Epithelial cell of proximal tubule (primary cell): ENCODE data around the gene LARP1. TPM values are rescaled to one million over a fixed set of nuclear protein-coding genes. Genes with fewer than 3 reads are reported as not detected.
"Not testable (repeated sequence)": the region's sequence is repeated elsewhere in the genome, so short reads cannot be mapped to it uniquely, and the experiment has no call there.

ENCODE experiments used
- DNase-seq: peaks from one replicate; pipeline ENCODE4 v3.0.0-alpha.2; 2011; ENCODE audit warnings: low read depth
- H3K4me3 ChIP-seq: 2 replicates; pipeline ENCODE4 v1.5.1; 2011; ENCODE audit warnings: low read depth, mild to moderate bottlenecking, low read length
- total RNA-seq: library from RNA; depleted of rRNA; stranded (reverse); fragments of >200 nt; gene quantifications from 2 replicates; pipeline ENCODE4 v1.2.3, GENCODE V29; 2015
- TF ChIP-seq, protein P1 (sequence below): conservative IDR thresholded peaks from 2 replicates; pipeline ENCODE4 v1.5.1; 2012; ENCODE audit warnings: low read depth, mild to moderate bottlenecking, low read length

The LARP1 gene
- total RNA-seq, 1 donor from 2014 or later, result 111 TPM

DNA sequence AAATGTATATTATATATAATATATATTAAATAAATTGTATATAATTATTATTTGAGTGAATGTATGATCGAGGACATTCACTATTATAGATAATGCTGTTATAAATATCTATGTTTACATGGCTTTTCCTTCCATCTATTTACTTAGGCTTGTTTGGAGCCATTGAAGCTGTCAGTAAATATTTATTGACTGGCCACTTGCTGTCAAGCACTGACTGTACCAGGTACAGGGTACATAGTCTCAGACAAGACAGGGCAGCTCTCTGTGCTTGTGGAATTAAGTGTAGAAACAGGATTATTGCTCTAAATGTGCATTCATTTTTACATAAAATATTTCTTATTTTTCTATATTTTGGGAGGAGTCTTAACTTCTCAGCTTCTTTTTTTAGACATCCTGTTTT is 78.9 kb downstream of the LARP1 start:
- no peak for DNase-seq
- TF ChIP-seq, protein P1, sequence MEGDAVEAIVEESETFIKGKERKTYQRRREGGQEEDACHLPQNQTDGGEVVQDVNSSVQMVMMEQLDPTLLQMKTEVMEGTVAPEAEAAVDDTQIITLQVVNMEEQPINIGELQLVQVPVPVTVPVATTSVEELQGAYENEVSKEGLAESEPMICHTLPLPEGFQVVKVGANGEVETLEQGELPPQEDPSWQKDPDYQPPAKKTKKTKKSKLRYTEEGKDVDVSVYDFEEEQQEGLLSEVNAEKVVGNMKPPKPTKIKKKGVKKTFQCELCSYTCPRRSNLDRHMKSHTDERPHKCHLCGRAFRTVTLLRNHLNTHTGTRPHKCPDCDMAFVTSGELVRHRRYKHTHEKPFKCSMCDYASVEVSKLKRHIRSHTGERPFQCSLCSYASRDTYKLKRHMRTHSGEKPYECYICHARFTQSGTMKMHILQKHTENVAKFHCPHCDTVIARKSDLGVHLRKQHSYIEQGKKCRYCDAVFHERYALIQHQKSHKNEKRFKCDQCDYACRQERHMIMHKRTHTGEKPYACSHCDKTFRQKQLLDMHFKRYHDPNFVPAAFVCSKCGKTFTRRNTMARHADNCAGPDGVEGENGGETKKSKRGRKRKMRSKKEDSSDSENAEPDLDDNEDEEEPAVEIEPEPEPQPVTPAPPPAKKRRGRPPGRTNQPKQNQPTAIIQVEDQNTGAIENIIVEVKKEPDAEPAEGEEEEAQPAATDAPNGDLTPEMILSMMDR, result no peak
- no peak overlapping the region for H3K4me3 ChIP-seq

DNA sequence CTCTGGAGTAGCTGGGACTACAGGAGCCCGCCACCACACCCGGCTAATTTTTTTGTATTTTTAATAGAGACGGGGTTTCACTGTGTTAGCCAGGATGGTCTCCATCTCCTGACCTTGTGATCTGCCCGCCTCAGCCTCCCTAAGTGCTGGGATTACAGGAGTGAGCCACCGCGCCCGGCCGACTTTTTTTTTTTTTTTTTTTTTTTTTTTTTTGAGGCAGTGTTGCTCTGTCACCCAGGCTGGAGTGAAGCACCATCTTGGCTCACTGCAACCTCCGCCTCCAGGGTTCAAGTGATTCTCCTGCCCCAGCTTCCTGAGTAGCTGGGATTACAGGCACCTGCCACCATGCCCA is 80.5 kb downstream of the LARP1 start:
- not testable (repeated sequence) for DNase-seq, H3K4me3 ChIP-seq

DNA sequence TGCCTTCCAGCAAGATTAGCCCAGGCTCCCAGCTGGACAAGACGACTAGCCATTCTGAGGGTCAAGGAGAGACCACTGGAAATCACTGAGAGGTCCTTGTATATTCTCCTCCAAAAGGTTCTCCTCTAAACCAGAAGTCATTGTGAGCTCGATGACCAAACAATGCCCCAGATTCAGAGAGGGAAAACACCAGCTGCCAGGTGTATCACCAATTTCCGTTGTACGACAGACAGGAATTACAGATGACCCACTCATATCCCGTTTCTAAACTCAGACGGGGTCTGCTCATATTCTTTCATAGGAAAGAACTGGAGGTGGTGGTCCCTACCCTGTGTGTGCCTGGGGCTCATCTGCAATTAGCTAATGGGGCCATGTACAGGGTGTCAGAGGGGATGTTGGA is 81.0 kb downstream of the LARP1 start:
- no peak overlapping the region for H3K4me3 ChIP-seq
- no peak for DNase-seq
- TF ChIP-seq, protein P1, result no peak

DNA sequence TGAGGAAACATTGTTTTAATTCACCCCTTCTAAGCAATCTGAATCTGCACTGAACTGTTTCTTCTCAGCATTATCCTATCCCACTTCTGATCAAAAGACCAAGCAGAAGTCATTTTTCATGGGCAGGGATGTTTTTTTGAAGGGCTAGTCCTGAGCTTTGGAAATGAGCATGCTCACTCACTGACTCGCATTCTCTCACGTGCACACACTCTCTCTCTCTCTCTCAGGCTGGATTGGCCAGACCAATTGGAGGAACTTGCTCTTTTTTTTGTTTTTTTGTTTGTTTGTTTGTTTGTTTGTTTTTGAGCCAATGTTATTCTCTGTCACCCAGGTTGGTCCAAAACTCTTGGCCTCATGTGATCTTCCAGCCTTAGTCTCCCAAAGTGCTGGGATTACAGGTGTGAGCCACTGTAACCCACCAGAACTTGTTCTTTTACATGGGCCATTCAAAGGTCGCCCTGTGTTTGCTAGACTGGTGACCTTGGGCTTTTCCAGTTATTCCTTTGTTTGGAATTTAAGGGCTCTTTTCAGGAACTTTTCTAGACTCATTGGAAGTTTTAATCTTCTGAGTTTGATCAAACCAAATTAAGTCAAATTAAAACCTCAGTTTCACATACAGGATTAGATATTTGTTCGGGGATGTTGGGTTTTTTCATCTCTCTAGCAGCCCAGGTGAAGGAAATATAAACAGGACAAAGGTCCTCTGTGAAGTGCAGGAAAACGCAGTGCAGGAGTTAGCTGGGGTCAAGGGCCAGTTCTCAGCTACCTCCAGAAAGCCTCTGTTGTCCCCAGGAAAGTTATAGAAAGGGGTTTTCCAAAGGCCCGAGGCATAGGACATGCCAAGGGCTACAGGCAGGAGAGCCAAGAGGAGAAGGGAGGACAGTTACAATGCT is 82.1 kb downstream of the LARP1 start:
- TF ChIP-seq, protein P1, result no peak

DNA sequence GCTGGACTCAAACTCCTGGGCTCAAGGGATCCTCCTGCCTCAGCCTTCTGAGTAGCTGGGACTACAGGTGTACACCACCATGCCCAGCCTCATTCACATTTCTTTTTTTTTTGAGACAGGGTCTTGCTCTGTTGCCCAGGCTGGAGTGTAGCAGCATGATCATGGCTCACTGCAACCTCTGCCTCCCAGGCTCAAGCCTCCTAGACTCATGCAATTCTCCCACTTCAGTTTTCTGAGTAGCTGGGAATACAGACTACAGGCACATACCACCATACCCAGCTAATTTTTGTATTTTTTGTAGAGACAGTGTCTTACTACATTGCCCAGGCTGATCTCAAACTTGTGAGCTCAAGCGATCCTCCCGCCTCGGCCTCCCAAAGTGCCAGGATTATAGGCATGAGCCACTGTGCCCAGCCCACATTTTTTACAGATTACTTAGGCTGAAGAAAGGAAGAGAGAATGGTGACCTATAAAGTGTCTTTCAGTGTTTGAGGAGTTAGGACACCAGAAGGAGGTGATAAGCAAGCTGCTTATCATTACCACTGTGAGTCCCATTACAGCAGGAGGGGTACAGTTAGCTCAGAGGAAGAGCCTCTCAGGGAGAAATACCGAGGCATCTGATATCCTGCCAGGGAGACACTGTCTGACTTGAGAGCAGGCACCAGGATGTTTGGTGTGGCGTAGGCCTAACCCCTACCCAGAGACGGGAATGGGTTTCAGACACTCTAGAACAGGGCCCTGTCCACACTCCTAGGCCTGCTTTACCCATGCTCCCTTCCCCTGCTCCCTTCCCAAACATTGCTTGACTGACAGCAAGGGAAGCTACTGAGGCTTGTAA is 85.5 kb downstream of the LARP1 start:
- TF ChIP-seq, protein P1, result no peak
- no peak overlapping the region for H3K4me3 ChIP-seq
- DNase-seq, result no peak

More for the DNA sequence above, 82.1 kb downstream of the LARP1 start:
- no peak for DNase-seq
- H3K4me3 ChIP-seq, result no peak overlapping the region

DNA sequence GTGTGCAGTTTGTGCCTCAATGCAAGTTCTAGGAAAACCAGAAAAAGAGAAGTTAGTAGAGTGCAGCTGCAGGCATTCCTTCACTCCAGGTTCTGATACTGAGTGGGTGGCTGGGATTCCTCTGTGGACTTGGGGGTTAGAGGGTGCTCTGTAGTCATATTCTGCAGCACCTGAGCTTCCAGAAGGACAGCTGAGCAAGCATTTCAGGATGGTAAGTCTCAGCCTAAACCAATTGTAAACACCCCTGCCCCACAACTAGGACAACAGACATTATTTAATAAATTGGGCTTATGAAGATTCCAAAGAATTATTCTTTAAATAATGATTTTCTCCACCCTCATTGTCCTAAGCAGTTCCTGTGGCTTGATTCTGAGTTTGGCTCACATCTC is 86.1 kb downstream of the LARP1 start:
- H3K4me3 ChIP-seq, result no peak overlapping the region
- TF ChIP-seq, protein P1, result no peak
- DNase-seq, result no peak

DNA sequence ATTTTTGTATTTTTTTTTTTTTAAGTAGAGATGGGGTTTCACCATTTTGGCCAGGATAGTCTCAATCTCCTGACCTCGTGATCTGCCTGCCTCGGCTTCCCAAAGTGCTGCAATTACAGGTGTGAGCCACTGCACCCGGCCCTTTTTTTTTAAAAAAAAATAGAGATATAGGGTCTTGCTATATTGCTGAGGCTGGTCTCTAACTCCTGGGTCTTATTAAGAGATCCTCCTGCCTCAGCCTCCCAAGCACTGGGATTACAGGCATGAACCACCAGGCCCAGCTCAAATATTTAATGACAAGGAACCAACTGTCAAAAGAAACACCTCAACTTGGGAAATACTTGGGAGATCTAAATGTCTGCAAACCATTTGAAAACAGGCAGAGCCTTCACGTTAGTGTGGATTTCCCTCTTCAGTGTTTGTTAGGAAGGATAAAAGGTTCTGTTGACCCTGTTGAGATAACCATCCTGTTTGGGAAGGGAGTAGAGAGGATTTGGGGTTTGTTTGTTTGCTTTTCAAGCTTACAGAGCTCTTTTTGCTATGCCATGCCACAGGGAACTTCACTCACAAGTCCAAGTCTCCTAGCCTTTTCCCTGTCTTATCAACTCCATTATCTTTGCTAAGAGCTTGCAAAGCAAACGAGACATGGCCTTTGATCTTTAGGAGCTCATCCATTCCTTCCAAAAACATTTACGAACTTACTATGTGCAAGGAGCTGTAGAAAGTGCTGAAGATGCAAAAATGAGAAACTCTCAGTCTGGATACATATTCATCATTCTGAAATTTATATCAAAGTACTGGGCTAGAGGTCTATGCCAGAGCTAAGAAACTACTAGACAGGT is 87.7 kb downstream of the LARP1 start:
- DNase-seq, result no peak
- TF ChIP-seq, protein P1, result no peak
- H3K4me3 ChIP-seq, result no peak overlapping the region
